PFSK-1 (cell line): Measurements from ENCODE around the gene PPP2R5C.

ENCODE experiments used
- FOXP2 ChIP-seq: optimal IDR thresholded peaks from 2 replicates; pipeline ENCODE3; 2011; ENCODE audit warnings: borderline replicate concordance, control low read depth, inconsistent platforms; ENCODE audit not compliant: insufficient read depth; ENCODE audit errors: extremely low read length, extremely low read depth
- POLR2AphosphoS5 ChIP-seq: IDR thresholded peaks from 2 replicates; pipeline ENCODE4 v1.6.1; 2012; ENCODE audit warnings: low read depth, mild to moderate bottlenecking, control low read depth, low read length, moderate library complexity
- REST ChIP-seq, 2 experiments: IDR thresholded peaks; 2 replicates each; pipeline versions ENCODE4 v1.6.1 to v1.8.0; 2011 to 2012; ENCODE audit warnings: low read depth in 2 of 2, low read length in 2 of 2, control low read depth in 1 of 2, inconsistent platforms in 1 of 2, mild to moderate bottlenecking in 1 of 2, moderate library complexity in 1 of 2; ENCODE audit not compliant: insufficient read depth in 1 of 2
- SIN3A ChIP-seq: IDR thresholded peaks from 2 replicates; pipeline ENCODE4 v1.6.1; 2012; ENCODE audit warnings: mild to moderate bottlenecking, low read length, moderate library complexity, borderline replicate concordance; ENCODE audit not compliant: insufficient read depth
- TAF1 ChIP-seq: IDR thresholded peaks from 2 replicates; pipeline ENCODE4 v1.6.1; 2012; ENCODE audit warnings: low read length, control low read depth, borderline replicate concordance; ENCODE audit not compliant: insufficient read depth

Gene PPP2R5C

GRCh38 chr14:101739446-101740141, 21.9 kb upstream of the PPP2R5C start:
- TF ChIP-seq POLR2AphosphoS5 (no peak), REST (IDR thresholded peaks at IDR 0.05; ENCODE audit: insufficient read depth in 1 of 2, low read depth in 2 of 2, low read length in 2 of 2) (no peak), SIN3A (no peak), TAF1 (no peak), FOXP2 (no peak)

- TF ChIP-seq TAF1 (no peak), REST (IDR thresholded peaks at IDR 0.05; ENCODE audit: insufficient read depth in 1 of 2, low read depth in 2 of 2, low read length in 2 of 2) (no peak), SIN3A (no peak), FOXP2 (no peak), POLR2AphosphoS5 (no peak)
Measured at GRCh38 chr14:101740981-101741380, 20.5 kb upstream of the PPP2R5C start.

DNA sequence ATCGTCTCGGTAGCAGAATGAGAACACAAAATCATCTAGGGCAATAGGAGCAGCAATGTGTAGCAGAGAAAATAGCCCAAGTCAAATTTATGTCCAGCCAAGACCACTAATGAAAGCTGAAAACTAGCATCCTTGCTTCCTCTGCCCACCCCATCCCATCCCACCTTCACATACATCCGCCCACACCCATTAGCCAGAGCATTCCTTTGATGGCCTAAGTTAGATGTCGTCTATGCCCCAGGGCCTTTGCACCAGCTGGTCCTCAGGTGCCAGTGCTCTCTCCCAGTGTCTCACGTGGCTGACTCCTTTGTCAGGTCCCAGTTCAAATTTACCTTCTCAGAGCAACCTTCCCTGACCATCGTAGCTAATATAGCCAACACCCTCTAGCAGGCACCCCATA, 17.8 kb upstream of the PPP2R5C start:
- TF ChIP-seq TAF1, result no peak
- TF ChIP-seq FOXP2, result no peak

DNA sequence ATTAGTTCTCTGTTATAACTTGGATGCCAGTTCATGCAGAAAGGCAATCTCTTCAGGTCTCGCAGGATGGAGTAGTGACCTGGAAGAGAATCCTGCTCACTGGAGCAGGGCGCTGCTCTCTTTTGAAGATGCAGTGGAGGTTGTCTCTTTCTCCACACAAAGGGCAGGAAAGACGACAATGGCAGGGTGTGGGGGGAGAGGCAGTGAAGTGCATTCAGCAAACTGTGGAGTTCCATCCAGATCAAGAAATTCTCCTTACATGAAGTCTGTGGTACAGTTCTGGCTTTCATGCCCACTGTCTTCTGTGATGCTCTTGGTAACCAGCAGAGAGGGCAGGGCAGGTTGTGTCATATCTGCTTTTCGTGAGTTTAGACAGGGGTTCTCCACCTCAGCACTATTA, 6.6 kb upstream of the PPP2R5C start:
- no peak for TF ChIP-seq POLR2AphosphoS5
- TF ChIP-seq REST (IDR thresholded peaks at IDR 0.05; ENCODE audit: insufficient read depth in 1 of 2, low read depth in 2 of 2, low read length in 2 of 2), result no peak
- TF ChIP-seq FOXP2, result no peak
- no peak for TF ChIP-seq SIN3A
- TF ChIP-seq TAF1, result no peak

DNA sequence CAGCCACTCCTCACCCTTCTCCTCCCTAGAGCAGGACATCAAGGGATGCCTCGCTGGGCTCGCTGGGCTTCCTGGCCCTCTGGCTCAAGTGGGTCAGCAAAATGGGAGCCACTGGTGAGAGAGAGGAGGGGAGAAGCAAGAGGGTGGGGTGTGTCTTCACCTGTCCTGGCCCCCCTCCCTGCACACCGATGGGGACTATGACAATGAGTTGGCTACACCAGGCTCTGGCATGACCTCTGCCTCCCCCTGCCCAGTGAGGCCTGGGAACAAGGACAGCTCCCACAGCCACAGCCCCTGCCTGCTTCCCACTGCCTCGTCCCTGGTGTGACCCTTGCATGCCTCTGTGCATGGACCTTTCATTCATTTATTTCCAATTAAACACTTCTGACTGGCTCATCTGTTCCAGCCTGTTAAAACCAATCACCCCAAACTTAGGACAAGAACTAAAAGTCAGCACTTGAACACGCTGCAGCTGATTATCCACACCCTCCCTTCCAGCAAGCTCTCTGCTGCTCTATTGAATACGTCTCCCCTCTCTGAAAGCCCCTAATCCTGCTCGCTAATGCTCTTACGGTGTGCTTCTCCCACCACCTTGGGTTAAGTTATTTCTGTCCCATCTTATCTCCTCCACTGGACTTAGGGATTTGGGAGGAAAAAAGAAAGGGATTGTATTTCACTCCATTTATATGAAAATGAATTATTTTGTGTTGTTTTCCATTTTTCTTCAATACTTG, 5.8 kb upstream of the PPP2R5C start:
- TF ChIP-seq POLR2AphosphoS5, result no peak
- no peak for TF ChIP-seq REST (IDR thresholded peaks at IDR 0.05; ENCODE audit: insufficient read depth in 1 of 2, low read depth in 2 of 2, low read length in 2 of 2)
- no peak for TF ChIP-seq TAF1
- TF ChIP-seq SIN3A, result no peak
- TF ChIP-seq FOXP2, result no peak
